A673 (cell line): ENCODE data around the gene KRT23. TPM values are rescaled to one million over a fixed set of nuclear protein-coding genes. Genes with fewer than 3 reads are reported as not detected.
A peak's percentile ranks its signal among the peaks of the same experiment; 100 is the strongest.

Experiments
- BruUV-seq: library from RNA; stranded (reverse); fragments of 400-500 nt; replicated peaks from 2 replicates; lab custom pipeline; 2021; lab: Mats Ljungman, UMichigan
- CTCF ChIA-PET: fragments of 300-600 bp; sonication (Branson Sonifier 250); formaldehyde crosslinking; loops from one replicate; lab custom pipeline; 2022; ENCODE audit warnings: antibody characterized with exemption; lab: Charles Lee
- POLR2A ChIA-PET: fragments of 300-600 bp; sonication (Branson Sonifier 250); formaldehyde crosslinking; loops from one replicate; lab custom pipeline; 2022; ENCODE audit warnings: antibody characterized with exemption; ENCODE audit not compliant: low non-redundant PET; lab: Charles Lee
- DNase-seq: peaks from one replicate; pipeline ENCODE4 v3.0.0-alpha.2; 2015; ENCODE audit warnings: low spot score
- H3K27ac ChIP-seq: fragments of 200-600 bp; sonication (generic); 2 replicates; pipeline ENCODE4 v1.5.1; 2016; ENCODE audit warnings: mixed run types, low read depth, mild to moderate bottlenecking, mixed read lengths, antibody characterized with exemption, low read length; ENCODE audit not compliant: poor library complexity, severe bottlenecking
- H3K27me3 ChIP-seq: fragments of 200-600 bp; sonication (generic); replicated peaks from 2 replicates; pipeline ENCODE4 v1.6.1; 2017; ENCODE audit warnings: mixed run types, low read depth, mild to moderate bottlenecking, mixed read lengths, antibody characterized with exemption, low read length; ENCODE audit not compliant: insufficient read depth, poor library complexity
- H3K36me3 ChIP-seq: fragments of 200-600 bp; sonication (generic); 2 replicates; pipeline ENCODE4 v1.6.1; 2016; ENCODE audit warnings: mixed run types, mild to moderate bottlenecking, mixed read lengths, antibody characterized with exemption, low read length; ENCODE audit not compliant: insufficient read depth, poor library complexity, severe bottlenecking
- H3K4me1 ChIP-seq: fragments of 200-600 bp; sonication (generic); 2 replicates; pipeline ENCODE4 v1.6.1; 2017; ENCODE audit warnings: mixed run types, mild to moderate bottlenecking, mixed read lengths, antibody characterized with exemption, low read length; ENCODE audit not compliant: insufficient read depth, poor library complexity, severe bottlenecking
- H3K4me3 ChIP-seq: fragments of 200-600 bp; sonication (generic); 2 replicates; pipeline ENCODE4 v1.5.1; 2016; ENCODE audit warnings: low read depth, mixed run types, mild to moderate bottlenecking, mixed read lengths, low read length; ENCODE audit not compliant: poor library complexity, severe bottlenecking
- H3K9me3 ChIP-seq: fragments of 200-600 bp; sonication (generic); 2 replicates; pipeline ENCODE4 v1.6.1; 2016; ENCODE audit warnings: mixed run types, low read depth, mild to moderate bottlenecking, mixed read lengths, antibody characterized with exemption, low read length; ENCODE audit not compliant: poor library complexity, severe bottlenecking
- EZH2 ChIP-seq: fragments of 200-600 bp; sonication (generic); IDR thresholded peaks from 2 replicates; pipeline ENCODE4 v1.6.1; 2017; ENCODE audit warnings: borderline replicate concordance, low read depth, mild to moderate bottlenecking, mixed read lengths, antibody characterized with exemption, low read length; ENCODE audit not compliant: poor library complexity, severe bottlenecking
- intact Hi-C: fragments of 100-400 bp; cut with micrococcal nuclease; formaldehyde crosslinking; loops from one replicate; pipeline ENCODE4 v1.10.0; 2022; ENCODE audit not compliant: unreplicated experiment
- total RNA-seq: library from RNA; stranded (reverse); gene quantifications from 2 replicates; pipeline ENCODE4 v1.2.3, GENCODE V29; 2021
- TF ChIP-seq, protein P1 (sequence below): fragments of 300-800, 200-600 bp; sonication (generic); conservative IDR thresholded peaks from 2 replicates; pipeline ENCODE4 v1.5.1; 2017; ENCODE audit warnings: low read depth, mild to moderate bottlenecking, antibody characterized with exemption, low read length, moderate library complexity, mixed read lengths

The KRT23 gene
- total RNA-seq, 1 experiment from 2014 or later, result not detected

DNA sequence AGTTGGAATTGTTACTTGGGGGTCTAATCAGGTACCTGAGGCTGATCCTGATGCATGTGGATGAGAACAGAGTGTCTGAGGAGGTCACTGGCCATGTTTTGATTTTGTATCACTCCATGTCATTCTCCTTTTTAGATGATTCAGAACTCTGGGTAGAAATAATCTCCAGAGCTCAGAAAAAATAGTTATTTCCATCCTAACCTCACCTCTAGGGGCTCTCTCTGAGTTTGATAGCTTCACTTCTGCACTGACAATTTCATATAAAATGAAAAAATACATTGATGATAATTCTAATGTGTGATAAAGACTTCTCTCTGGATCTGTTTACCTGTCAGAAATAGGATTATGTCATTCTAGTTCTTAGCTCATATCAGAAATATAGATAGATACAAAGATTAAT is 64.2 kb downstream of the KRT23 start:
- H3K36me3 ChIP-seq, result no peaks in the 10 kb centered on the region
- intact Hi-C loops, result no loop called here
- H3K4me3 ChIP-seq, result no peak overlapping the region
- H3K4me1 ChIP-seq, result no peaks in the 10 kb centered on the region
- H3K27me3 ChIP-seq, result no peaks in the 10 kb centered on the region
- POLR2A ChIA-PET, result no interaction called here
- H3K27ac ChIP-seq, result no peak overlapping the region
- no peaks in the 10 kb centered on the region for H3K9me3 ChIP-seq
- TF ChIP-seq, protein P1, sequence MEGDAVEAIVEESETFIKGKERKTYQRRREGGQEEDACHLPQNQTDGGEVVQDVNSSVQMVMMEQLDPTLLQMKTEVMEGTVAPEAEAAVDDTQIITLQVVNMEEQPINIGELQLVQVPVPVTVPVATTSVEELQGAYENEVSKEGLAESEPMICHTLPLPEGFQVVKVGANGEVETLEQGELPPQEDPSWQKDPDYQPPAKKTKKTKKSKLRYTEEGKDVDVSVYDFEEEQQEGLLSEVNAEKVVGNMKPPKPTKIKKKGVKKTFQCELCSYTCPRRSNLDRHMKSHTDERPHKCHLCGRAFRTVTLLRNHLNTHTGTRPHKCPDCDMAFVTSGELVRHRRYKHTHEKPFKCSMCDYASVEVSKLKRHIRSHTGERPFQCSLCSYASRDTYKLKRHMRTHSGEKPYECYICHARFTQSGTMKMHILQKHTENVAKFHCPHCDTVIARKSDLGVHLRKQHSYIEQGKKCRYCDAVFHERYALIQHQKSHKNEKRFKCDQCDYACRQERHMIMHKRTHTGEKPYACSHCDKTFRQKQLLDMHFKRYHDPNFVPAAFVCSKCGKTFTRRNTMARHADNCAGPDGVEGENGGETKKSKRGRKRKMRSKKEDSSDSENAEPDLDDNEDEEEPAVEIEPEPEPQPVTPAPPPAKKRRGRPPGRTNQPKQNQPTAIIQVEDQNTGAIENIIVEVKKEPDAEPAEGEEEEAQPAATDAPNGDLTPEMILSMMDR, result 0 out of 2 replicates have a peak, but pooled peaks have one; percentile 15
- TF ChIP-seq EZH2, result no peak
- CTCF ChIA-PET, result no interaction called here
- DNase-seq, result no peak
- BruUV-seq, result no TSS peak

Other genes with a start within 250 kb of the KRT23 start
- not detected in 2 replicates for gene KRT24, start 233.9 kb downstream of the KRT23 start, total RNA-seq
- 0.28 and 0.42 TPM in 2 replicates for gene KRT25, start 182.3 kb downstream of the KRT23 start, total RNA-seq
- gene KRT26, start 165.4 kb downstream of the KRT23 start, total RNA-seq, result not detected in 2 replicates
- not detected in 2 replicates for gene KRT27, start 155.1 kb downstream of the KRT23 start, total RNA-seq
- not detected in 2 replicates for gene KRT28, start 137.7 kb downstream of the KRT23 start, total RNA-seq
- 35.0 and 36.2 TPM in 2 replicates for gene KRT10, start 115.0 kb downstream of the KRT23 start, total RNA-seq
- not detected in 2 replicates for gene KRT12, start 70.4 kb downstream of the KRT23 start, total RNA-seq
- not detected in 2 replicates for gene KRT20, start 52.4 kb downstream of the KRT23 start, total RNA-seq
- gene KRT39, start 29.3 kb upstream of the KRT23 start, total RNA-seq, result not detected in 2 replicates
- 0.98 and 1.1 TPM in 2 replicates for gene KRT40, start 46.7 kb upstream of the KRT23 start, total RNA-seq
- gene KRTAP3-3, start 56.5 kb upstream of the KRT23 start, total RNA-seq, result not detected in 2 replicates
- gene KRTAP3-2, start 62.3 kb upstream of the KRT23 start, total RNA-seq, result not detected in 2 replicates
- gene KRTAP3-1, start 71.5 kb upstream of the KRT23 start, total RNA-seq, result not detected in 2 replicates
- not detected in 2 replicates for gene KRTAP1-5, start 89.6 kb upstream of the KRT23 start, total RNA-seq
- not detected in 2 replicates for gene KRTAP1-4, start 92.5 kb upstream of the KRT23 start, total RNA-seq
- gene KRTAP1-3, start 97.2 kb upstream of the KRT23 start, total RNA-seq, result not detected in 2 replicates
- gene KRTAP1-1, start 103.8 kb upstream of the KRT23 start, total RNA-seq, result not detected in 2 replicates
- not detected in 2 replicates for gene KRTAP2-1, start 109.7 kb upstream of the KRT23 start, total RNA-seq
- not detected in 2 replicates for gene KRTAP2-2, start 117.6 kb upstream of the KRT23 start, total RNA-seq
- gene KRTAP2-3, start 122.5 kb upstream of the KRT23 start, total RNA-seq, result not detected in 2 replicates
- gene KRTAP2-4, start 128.2 kb upstream of the KRT23 start, total RNA-seq, result not detected in 2 replicates
- not detected in 2 replicates for gene KRTAP4-7, start 146.5 kb upstream of the KRT23 start, total RNA-seq
- not detected in 2 replicates for gene KRTAP4-8, start 160.5 kb upstream of the KRT23 start, total RNA-seq
- gene KRTAP4-16, start 164.6 kb upstream of the KRT23 start, total RNA-seq, result not detected in 2 replicates
- 1.0 and 1.2 TPM in 2 replicates for gene KRTAP4-9, start 167.7 kb upstream of the KRT23 start, total RNA-seq
- not detected in 2 replicates for gene KRTAP4-11, start 180.7 kb upstream of the KRT23 start, total RNA-seq
- not detected in 2 replicates for gene KRTAP4-12, start 186.5 kb upstream of the KRT23 start, total RNA-seq
- not detected in 2 replicates for gene KRTAP4-6, start 202.9 kb upstream of the KRT23 start, total RNA-seq
- gene KRTAP4-5, start 212.2 kb upstream of the KRT23 start, total RNA-seq, result not detected in 2 replicates
- gene KRTAP4-4, start 223.1 kb upstream of the KRT23 start, total RNA-seq, result not detected in 2 replicates
- gene KRTAP4-3, start 230.6 kb upstream of the KRT23 start, total RNA-seq, result not detected in 2 replicates
- gene KRTAP4-2, start 240.6 kb upstream of the KRT23 start, total RNA-seq, result not detected in 2 replicates
- gene KRTAP4-1, start 247.3 kb upstream of the KRT23 start, total RNA-seq, result not detected in 2 replicates